Esophagus muscularis mucosa (tissue), 3 donors: ENCODE results near the gene PEX11A.

ENCODE experiments used
- POLR2A ChIP-seq: fragments of 450-650 bp; IDR thresholded peaks from one replicate; pipeline ENCODE4 v1.6.1; 2017; ENCODE audit warnings: antibody characterized with exemption, moderate library complexity, mild to moderate bottlenecking, low read depth
- POLR2AphosphoS5 ChIP-seq, 2 donors: sonication (generic); formaldehyde crosslinking; IDR thresholded peaks; one replicate each; pipeline ENCODE4 v1.6.1; 2017; ENCODE audit warnings: antibody characterized with exemption in 2 of 2
- TF ChIP-seq, protein P1 (sequence below), 3 experiments: fragments of 200-600 bp in 2 of 3; fragments of 450-650 bp in 1 of 3; sonication (generic) in 2 of 3; IDR thresholded peaks; one replicate each; pipeline ENCODE4 v1.5.1; 2017 to 2019; ENCODE audit warnings: antibody characterized with exemption in 3 of 3, mild to moderate bottlenecking in 2 of 3, moderate library complexity in 1 of 3

- TF ChIP-seq POLR2A (no peak), POLR2AphosphoS5 (IDR thresholded peaks at IDR 0.05) (no peak)
- TF ChIP-seq, protein P1, sequence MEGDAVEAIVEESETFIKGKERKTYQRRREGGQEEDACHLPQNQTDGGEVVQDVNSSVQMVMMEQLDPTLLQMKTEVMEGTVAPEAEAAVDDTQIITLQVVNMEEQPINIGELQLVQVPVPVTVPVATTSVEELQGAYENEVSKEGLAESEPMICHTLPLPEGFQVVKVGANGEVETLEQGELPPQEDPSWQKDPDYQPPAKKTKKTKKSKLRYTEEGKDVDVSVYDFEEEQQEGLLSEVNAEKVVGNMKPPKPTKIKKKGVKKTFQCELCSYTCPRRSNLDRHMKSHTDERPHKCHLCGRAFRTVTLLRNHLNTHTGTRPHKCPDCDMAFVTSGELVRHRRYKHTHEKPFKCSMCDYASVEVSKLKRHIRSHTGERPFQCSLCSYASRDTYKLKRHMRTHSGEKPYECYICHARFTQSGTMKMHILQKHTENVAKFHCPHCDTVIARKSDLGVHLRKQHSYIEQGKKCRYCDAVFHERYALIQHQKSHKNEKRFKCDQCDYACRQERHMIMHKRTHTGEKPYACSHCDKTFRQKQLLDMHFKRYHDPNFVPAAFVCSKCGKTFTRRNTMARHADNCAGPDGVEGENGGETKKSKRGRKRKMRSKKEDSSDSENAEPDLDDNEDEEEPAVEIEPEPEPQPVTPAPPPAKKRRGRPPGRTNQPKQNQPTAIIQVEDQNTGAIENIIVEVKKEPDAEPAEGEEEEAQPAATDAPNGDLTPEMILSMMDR (IDR thresholded peaks at IDR 0.05), result no peak
Observed at GRCh38 chr15:89725064-89725463, 34.5 kb upstream of the PEX11A start.
